Osteoblast (primary cell): Measurements from ENCODE around the gene KPNA4. TPM values are rescaled to one million over a fixed set of nuclear protein-coding genes. Genes with fewer than 3 reads are reported as not detected.

ENCODE experiments used
- DNase-seq: peaks from one replicate; pipeline ENCODE4 v3.0.0; 2011; ENCODE audit warnings: low spot score, mixed read lengths; ENCODE audit not compliant: insufficient read length; ENCODE audit errors: missing footprints
- H2AFZ ChIP-seq: 2 replicates; pipeline ENCODE4 v1.6.0; 2011; ENCODE audit warnings: mild to moderate bottlenecking, low read length
- H3K27ac ChIP-seq: 2 replicates; pipeline ENCODE4 v1.5.1; 2011; ENCODE audit warnings: mild to moderate bottlenecking, low read depth, low read length, moderate library complexity
- H3K27me3 ChIP-seq: 2 replicates; pipeline ENCODE4 v1.6.0; 2012; ENCODE audit warnings: mild to moderate bottlenecking, control low read depth, inconsistent platforms, low read length, moderate library complexity; ENCODE audit not compliant: insufficient read depth
- H3K36me3 ChIP-seq: 2 replicates; pipeline ENCODE4 v1.5.1; 2011; ENCODE audit warnings: mild to moderate bottlenecking, low read length, control low read depth, moderate library complexity; ENCODE audit not compliant: insufficient read depth
- H3K4me1 ChIP-seq: 2 replicates; pipeline ENCODE4 v1.5.1; 2011; ENCODE audit warnings: mild to moderate bottlenecking, low read length, control low read depth, moderate library complexity; ENCODE audit not compliant: insufficient read depth
- H3K4me2 ChIP-seq: 2 replicates; pipeline ENCODE4 v1.6.0; 2011; ENCODE audit warnings: mild to moderate bottlenecking, low read length; ENCODE audit not compliant: insufficient read depth
- H3K4me3 ChIP-seq: fragments of 200-600 bp; sonication (generic); 3 replicates; pipeline ENCODE4 v1.5.1; 2012; ENCODE audit warnings: mild to moderate bottlenecking, low read length, inconsistent platforms; ENCODE audit not compliant: insufficient read depth
- H3K79me2 ChIP-seq: 2 replicates; pipeline ENCODE4 v1.6.0; 2012; ENCODE audit warnings: mild to moderate bottlenecking, low read length, control low read depth, inconsistent platforms; ENCODE audit not compliant: insufficient read depth
- H3K9me3 ChIP-seq: 2 replicates; pipeline ENCODE4 v1.5.1; 2011; ENCODE audit warnings: low read depth, low read length, control low read depth
- H4K20me1 ChIP-seq: 2 replicates; pipeline ENCODE4 v1.6.0; 2012; ENCODE audit warnings: mild to moderate bottlenecking, low read length, control low read depth; ENCODE audit not compliant: insufficient read depth
- total RNA-seq: library from RNA; depleted of rRNA; stranded (reverse); fragments of >200 nt; gene quantifications from 2 replicates; pipeline ENCODE4 v1.2.3, GENCODE V29; 2012
- TF ChIP-seq, protein P1 (sequence below): IDR thresholded peaks from 2 replicates; pipeline ENCODE4 v1.5.1; 2011; ENCODE audit warnings: mild to moderate bottlenecking, low read depth, low read length, moderate library complexity; ENCODE audit errors: extremely low read depth

KPNA4 gene
- total RNA-seq, 1 donor = 40.9 TPM

DNA sequence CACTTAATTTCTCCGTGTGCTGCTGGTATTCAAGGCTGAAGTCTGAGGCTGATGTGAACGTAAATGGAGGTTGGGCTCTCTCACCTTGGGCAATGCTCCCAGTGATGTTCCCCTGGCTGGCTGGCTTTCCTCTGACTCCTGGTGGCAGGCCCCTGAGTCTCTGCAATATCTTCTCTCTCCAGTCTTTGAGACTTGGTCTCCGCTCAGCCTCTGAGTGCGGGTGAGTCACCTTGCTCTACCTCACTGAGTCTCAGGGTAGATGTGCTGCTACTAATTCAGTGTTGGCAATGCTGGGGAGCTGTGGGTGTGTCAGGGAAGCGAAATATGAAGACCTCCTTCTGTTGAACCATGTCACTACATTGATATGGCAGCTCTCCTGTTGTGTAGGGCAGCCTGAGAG is 84.4 kb downstream of the KPNA4 start:
- Histone ChIP-seq H3K36me3 (no peaks in the 10 kb centered on the region), H3K4me3 (no peak overlapping the region), H3K27me3 (no peaks in the 10 kb centered on the region), H3K27ac (no peak overlapping the region), H3K79me2 (no peaks in the 10 kb centered on the region), H3K4me1 (peaks cover 32% of the 10 kb centered on the region), H3K9me3 (no peaks in the 10 kb centered on the region), H2AFZ (no peak overlapping the region), H3K4me2 (no peak overlapping the region), H4K20me1 (no peaks in the 10 kb centered on the region)
- no peak for DNase-seq
- TF ChIP-seq, protein P1, sequence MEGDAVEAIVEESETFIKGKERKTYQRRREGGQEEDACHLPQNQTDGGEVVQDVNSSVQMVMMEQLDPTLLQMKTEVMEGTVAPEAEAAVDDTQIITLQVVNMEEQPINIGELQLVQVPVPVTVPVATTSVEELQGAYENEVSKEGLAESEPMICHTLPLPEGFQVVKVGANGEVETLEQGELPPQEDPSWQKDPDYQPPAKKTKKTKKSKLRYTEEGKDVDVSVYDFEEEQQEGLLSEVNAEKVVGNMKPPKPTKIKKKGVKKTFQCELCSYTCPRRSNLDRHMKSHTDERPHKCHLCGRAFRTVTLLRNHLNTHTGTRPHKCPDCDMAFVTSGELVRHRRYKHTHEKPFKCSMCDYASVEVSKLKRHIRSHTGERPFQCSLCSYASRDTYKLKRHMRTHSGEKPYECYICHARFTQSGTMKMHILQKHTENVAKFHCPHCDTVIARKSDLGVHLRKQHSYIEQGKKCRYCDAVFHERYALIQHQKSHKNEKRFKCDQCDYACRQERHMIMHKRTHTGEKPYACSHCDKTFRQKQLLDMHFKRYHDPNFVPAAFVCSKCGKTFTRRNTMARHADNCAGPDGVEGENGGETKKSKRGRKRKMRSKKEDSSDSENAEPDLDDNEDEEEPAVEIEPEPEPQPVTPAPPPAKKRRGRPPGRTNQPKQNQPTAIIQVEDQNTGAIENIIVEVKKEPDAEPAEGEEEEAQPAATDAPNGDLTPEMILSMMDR = no peak

DNA sequence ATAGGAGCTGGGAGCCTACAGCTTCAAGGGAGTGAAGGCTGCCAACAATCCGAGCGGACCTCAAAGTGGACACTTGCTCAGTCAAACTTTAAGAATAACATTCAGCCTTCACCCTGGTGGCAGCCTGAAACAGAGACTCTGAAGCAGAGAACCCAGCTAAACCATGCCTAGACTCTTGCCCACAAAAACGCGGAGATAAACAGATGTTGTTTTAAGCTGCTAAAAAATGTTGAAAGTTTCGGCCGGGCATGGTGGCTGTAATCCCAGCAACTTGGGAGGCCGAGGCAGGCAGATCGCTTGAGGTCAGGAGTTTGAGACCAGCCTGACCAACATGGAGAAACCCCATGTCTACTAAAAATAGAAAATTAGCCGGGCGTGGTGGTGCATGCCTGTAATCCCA is 86.0 kb downstream of the KPNA4 start:
- TF ChIP-seq, protein P1 = no peak
- Histone ChIP-seq H3K9me3 (no peaks in the 10 kb centered on the region), H3K27me3 (no peaks in the 10 kb centered on the region), H2AFZ (peak overlapping the region; percentile 68), H3K4me1 (peaks cover 41% of the 10 kb centered on the region), H4K20me1 (no peaks in the 10 kb centered on the region), H3K27ac (peak overlapping the region; percentile 62), H3K4me3 (no peak overlapping the region), H3K79me2 (no peaks in the 10 kb centered on the region), H3K4me2 (no peak overlapping the region), H3K36me3 (no peaks in the 10 kb centered on the region)
- no peak for DNase-seq

DNA sequence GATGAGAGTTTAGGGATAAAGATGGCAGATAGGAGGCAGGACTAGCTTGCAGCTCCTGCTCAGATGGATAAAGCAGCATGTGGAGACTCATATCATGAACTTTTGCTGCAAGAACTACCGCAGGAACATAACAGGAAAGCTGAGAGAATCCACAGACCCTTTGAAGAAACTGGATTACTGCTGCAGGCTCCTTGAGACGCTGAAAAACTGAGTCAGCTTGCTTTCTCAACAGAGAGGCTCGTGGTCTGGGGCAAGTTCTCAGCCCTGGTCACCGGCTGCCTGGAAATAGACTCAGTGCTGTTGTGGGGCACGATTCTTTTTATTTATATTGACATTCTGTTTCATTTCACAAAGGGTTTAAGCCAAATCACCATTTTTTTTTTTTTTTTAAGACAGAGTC is 87.0 kb downstream of the KPNA4 start:
- Histone ChIP-seq H3K4me1 (peaks cover 52% of the 10 kb centered on the region), H3K36me3 (no peaks in the 10 kb centered on the region), H3K4me2 (peak overlapping the region; percentile 37), H2AFZ (peak overlapping the region; percentile 38), H3K9me3 (no peaks in the 10 kb centered on the region), H4K20me1 (no peaks in the 10 kb centered on the region), H3K79me2 (no peaks in the 10 kb centered on the region), H3K27ac (peak overlapping the region; percentile 62), H3K27me3 (no peaks in the 10 kb centered on the region), H3K4me3 (no peak overlapping the region)
- DNase-seq = no peak
- TF ChIP-seq, protein P1 = no peak

- Histone ChIP-seq H2AFZ (no peak overlapping the region), H3K79me2 (no peaks in the 10 kb centered on the region), H3K4me2 (peak overlapping the region; percentile 37), H3K27ac (peak overlapping the region; percentile 62), H3K4me1 (peaks cover 58% of the 10 kb centered on the region), H3K9me3 (no peaks in the 10 kb centered on the region), H3K4me3 (no peak overlapping the region), H3K36me3 (no peaks in the 10 kb centered on the region), H3K27me3 (no peaks in the 10 kb centered on the region), H4K20me1 (no peaks in the 10 kb centered on the region)
- no peak for DNase-seq
- TF ChIP-seq, protein P1 = no peak
Observed at GRCh38 chr3:160477750-160478149, 87.6 kb downstream of the KPNA4 start.
